KMS-11 (cell line): ENCODE data around the gene RASD1.
"Not testable (repeated sequence)": the region's sequence is repeated elsewhere in the genome, so short reads cannot be mapped to it uniquely, and the experiment has no call there.

Experiments
- H2AFZ ChIP-seq: fragments of 200-600 bp; sonication (generic); 2 replicates; pipeline ENCODE4 v1.6.1; 2016; ENCODE audit warnings: antibody characterized with exemption, mixed run types, low read depth
- H3K27ac ChIP-seq: fragments of 200-600 bp; sonication (generic); 2 replicates; pipeline ENCODE4 v1.6.1; 2016; ENCODE audit warnings: mild to moderate bottlenecking, mixed run types
- H3K27me3 ChIP-seq: fragments of 200-600 bp; sonication (generic); 2 replicates; pipeline ENCODE4 v1.6.1; 2017; ENCODE audit warnings: mild to moderate bottlenecking, low read depth, mixed run types, moderate library complexity; ENCODE audit not compliant: insufficient read depth
- H3K36me3 ChIP-seq: fragments of 200-600 bp; sonication (generic); 2 replicates; pipeline ENCODE4 v1.6.1; 2017; ENCODE audit warnings: mild to moderate bottlenecking, mixed run types; ENCODE audit not compliant: insufficient read depth
- H3K4me1 ChIP-seq: fragments of 200-600 bp; sonication (generic); 2 replicates; pipeline ENCODE4 v1.6.1; 2016; ENCODE audit warnings: mild to moderate bottlenecking, low read depth, mixed run types; ENCODE audit not compliant: poor library complexity, severe bottlenecking
- H3K4me2 ChIP-seq: fragments of 200-600 bp; sonication (generic); 2 replicates; pipeline ENCODE4 v1.7.0; 2016; ENCODE audit warnings: mild to moderate bottlenecking, mixed run types
- H3K4me3 ChIP-seq: fragments of 200-600 bp; sonication (generic); IDR thresholded peaks from 2 replicates; pipeline ENCODE4 v1.6.1; 2017; ENCODE audit warnings: low read depth, low read length, mixed read lengths; ENCODE audit not compliant: insufficient read depth
- H3K79me2 ChIP-seq: fragments of 200-600 bp; sonication (generic); 2 replicates; pipeline ENCODE4 v1.6.1; 2016; ENCODE audit warnings: low read depth, mixed run types; ENCODE audit not compliant: insufficient read depth
- H3K9ac ChIP-seq: fragments of 200-600 bp; sonication (generic); 2 replicates; pipeline ENCODE4 v1.6.1; 2016; ENCODE audit warnings: mild to moderate bottlenecking, mixed run types
- H4K20me1 ChIP-seq: fragments of 200-600 bp; sonication (generic); 2 replicates; pipeline ENCODE4 v1.6.1; 2016; ENCODE audit warnings: mild to moderate bottlenecking, mixed run types; ENCODE audit not compliant: insufficient read depth
- TF ChIP-seq, protein P1 (sequence below): fragments of 200-600 bp; sonication (generic); conservative IDR thresholded peaks from 2 replicates; pipeline ENCODE4 v1.6.1; 2017; ENCODE audit warnings: low read depth, mild to moderate bottlenecking, antibody characterized with exemption, low read length, moderate library complexity, mixed read lengths

RASD1 gene

DNA sequence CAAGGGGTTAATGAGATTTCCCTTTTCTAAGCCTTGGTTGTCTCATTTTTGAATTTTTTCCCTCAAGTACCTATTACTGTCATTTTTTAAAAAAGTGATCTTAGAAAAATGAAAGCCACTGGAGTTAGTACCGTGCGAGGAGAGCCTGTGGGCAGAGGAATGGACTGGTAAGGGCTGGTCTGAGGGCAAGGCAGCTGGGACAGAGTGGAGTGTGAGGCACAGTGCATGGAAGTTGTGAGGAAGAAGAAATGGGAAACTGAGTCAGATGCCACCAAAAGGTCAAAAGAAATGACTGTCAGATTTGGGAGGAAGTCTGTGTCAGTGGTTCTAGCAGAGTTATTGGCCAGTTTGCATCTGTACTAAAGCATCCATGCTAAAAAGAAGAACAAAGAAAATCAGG, 8.2 kb downstream of the RASD1 start:
- no peak overlapping the region for H2AFZ ChIP-seq
- H3K9ac ChIP-seq: no peak overlapping the region
- TF ChIP-seq, protein P1, sequence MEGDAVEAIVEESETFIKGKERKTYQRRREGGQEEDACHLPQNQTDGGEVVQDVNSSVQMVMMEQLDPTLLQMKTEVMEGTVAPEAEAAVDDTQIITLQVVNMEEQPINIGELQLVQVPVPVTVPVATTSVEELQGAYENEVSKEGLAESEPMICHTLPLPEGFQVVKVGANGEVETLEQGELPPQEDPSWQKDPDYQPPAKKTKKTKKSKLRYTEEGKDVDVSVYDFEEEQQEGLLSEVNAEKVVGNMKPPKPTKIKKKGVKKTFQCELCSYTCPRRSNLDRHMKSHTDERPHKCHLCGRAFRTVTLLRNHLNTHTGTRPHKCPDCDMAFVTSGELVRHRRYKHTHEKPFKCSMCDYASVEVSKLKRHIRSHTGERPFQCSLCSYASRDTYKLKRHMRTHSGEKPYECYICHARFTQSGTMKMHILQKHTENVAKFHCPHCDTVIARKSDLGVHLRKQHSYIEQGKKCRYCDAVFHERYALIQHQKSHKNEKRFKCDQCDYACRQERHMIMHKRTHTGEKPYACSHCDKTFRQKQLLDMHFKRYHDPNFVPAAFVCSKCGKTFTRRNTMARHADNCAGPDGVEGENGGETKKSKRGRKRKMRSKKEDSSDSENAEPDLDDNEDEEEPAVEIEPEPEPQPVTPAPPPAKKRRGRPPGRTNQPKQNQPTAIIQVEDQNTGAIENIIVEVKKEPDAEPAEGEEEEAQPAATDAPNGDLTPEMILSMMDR: no peak
- no peaks in the 10 kb centered on the region for H4K20me1 ChIP-seq
- no peaks in the 10 kb centered on the region for H3K27me3 ChIP-seq
- peak overlapping the region; percentile 73; the same call in 1 of the 2 replicates for H3K4me2 ChIP-seq
- H3K4me3 ChIP-seq: no peak overlapping the region
- H3K36me3 ChIP-seq: no peaks in the 10 kb centered on the region
- peak overlapping the region; percentile 51; the same call in 1 of the 2 replicates for H3K27ac ChIP-seq
- peaks cover 41% of the 10 kb centered on the region for H3K4me1 ChIP-seq
- H3K79me2 ChIP-seq: peaks cover 10% of the 10 kb centered on the region; the same call in 1 of the 2 replicates

DNA sequence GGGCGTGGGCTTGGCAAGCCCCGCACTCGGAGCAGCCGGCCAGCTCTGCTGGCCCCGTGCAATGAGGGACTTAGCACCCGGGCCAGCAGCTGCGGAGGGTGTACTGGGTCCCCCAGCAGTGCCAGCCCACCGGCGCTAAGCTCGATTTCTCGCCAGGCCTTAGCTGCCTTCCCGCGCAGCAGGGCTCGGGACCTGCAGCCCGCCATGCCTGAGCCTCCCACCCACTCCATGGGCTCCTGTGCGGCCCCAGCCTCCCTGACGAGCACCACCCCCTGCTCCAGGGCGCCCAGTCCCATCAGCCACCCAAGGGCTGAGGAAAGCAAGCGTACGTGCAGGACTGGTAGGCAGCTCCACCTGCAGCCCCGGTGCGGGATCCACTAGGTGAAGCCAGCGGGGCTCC, 9.8 kb downstream of the RASD1 start:
- H3K9ac ChIP-seq, H2AFZ ChIP-seq, H3K36me3 ChIP-seq, H3K27me3 ChIP-seq, H3K4me2 ChIP-seq, H4K20me1 ChIP-seq, H3K4me3 ChIP-seq, H3K27ac ChIP-seq: not testable (repeated sequence)
- peaks cover 18% of the 10 kb centered on the region; the same call in 1 of the 2 replicates for H3K79me2 ChIP-seq
- peaks cover 41% of the 10 kb centered on the region for H3K4me1 ChIP-seq

DNA sequence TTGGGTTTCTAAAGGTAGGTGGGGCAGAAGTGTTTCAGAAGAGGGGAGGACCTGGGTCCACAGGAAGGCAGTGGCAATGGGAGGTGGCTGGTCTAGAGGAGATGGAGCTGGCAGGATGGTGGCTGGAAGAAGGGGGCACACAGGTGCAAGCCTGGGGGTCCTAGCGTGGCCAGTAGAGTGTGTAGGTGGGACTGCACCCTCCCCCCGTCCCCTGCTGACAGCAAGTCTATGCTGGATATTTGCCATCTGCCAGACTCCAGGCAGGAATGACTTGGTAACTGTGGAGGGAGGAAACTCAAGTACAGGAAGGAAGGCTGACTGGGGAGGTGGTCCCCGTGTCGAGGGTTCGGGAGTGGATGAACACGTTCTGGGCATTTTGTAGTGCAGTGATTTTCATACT, 10.8 kb downstream of the RASD1 start:
- Histone ChIP-seq H3K27me3 (no peaks in the 10 kb centered on the region), H3K79me2 (peaks cover 19% of the 10 kb centered on the region; the same call in 1 of the 2 replicates), H4K20me1 (no peaks in the 10 kb centered on the region), H3K9ac (no peak overlapping the region), H3K4me2 (no peak overlapping the region), H3K36me3 (no peaks in the 10 kb centered on the region), H2AFZ (no peak overlapping the region), H3K4me3 (no peak overlapping the region), H3K27ac (no peak overlapping the region), H3K4me1 (peaks cover 34% of the 10 kb centered on the region)
- TF ChIP-seq, protein P1: no peak

DNA sequence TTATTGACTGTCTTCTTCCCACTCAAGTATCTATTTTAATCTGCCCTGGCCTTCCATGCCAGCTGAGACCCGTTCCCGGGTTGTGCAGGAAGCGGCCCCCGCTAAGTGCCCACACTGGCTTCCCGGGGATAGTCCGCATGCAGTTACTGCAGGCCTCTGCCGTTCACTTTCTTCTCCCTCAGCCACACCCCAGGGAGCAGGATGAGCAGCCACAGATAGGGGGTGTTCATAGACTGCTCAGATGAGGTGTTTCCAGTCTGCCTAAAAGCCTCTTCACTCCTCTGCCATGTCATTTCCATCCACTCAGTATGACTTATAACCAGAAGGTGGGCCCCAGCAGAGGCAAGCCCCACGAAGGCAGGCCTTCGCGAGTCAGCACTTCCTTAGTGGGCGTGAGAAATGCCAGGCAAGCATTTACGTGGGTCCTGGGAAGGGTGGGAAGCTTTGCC, 11.7 kb downstream of the RASD1 start:
- no peaks in the 10 kb centered on the region for H4K20me1 ChIP-seq
- no peaks in the 10 kb centered on the region for H3K36me3 ChIP-seq
- TF ChIP-seq, protein P1: no peak
- no peak overlapping the region for H3K4me2 ChIP-seq
- no peak overlapping the region for H3K4me3 ChIP-seq
- no peak overlapping the region for H3K9ac ChIP-seq
- peaks cover 29% of the 10 kb centered on the region for H3K4me1 ChIP-seq
- no peak overlapping the region for H3K27ac ChIP-seq
- H2AFZ ChIP-seq: no peak overlapping the region
- no peaks in the 10 kb centered on the region for H3K27me3 ChIP-seq
- peaks cover 19% of the 10 kb centered on the region; the same call in 1 of the 2 replicates for H3K79me2 ChIP-seq

DNA sequence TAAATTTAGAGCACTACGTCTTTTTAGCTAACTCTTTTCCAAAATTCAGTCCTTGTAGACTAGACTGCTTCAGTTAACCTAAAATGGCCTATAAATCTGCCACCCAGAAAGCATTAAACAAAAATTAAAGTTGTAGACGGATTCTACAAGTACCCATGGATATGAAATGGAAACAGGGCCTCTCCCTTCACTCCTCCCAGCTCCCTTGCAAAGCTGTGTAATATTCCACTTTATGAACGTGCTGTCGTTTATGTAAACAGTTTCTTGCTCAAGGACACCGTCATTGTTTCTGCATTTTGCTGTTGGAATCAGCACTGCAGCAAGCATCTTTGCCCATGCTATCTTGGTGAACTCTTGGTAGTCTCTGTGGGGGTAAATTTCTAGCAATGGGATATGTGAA, 14.3 kb downstream of the RASD1 start:
- TF ChIP-seq, protein P1: no peak
- H3K4me1 ChIP-seq: peaks cover 23% of the 10 kb centered on the region
- H3K4me2 ChIP-seq: no peak overlapping the region
- H4K20me1 ChIP-seq: no peaks in the 10 kb centered on the region
- no peak overlapping the region for H3K9ac ChIP-seq
- H3K4me3 ChIP-seq: no peak overlapping the region
- no peaks in the 10 kb centered on the region for H3K27me3 ChIP-seq
- no peak overlapping the region for H3K27ac ChIP-seq
- H3K79me2 ChIP-seq: peaks cover 42% of the 10 kb centered on the region
- no peaks in the 10 kb centered on the region for H3K36me3 ChIP-seq
- H2AFZ ChIP-seq: no peak overlapping the region
